ENCODE measurements around the gene OPTC.
"Not testable (repeated sequence)": the region's sequence is repeated elsewhere in the genome, so short reads cannot be mapped to it uniquely, and the experiment has no call there.

Gene OPTC

GRCh38 chr1:203465948-203466347, 28.0 kb upstream of the OPTC start:
- no peak for DNase-seq (ENCODE audit: low read depth)

DNA sequence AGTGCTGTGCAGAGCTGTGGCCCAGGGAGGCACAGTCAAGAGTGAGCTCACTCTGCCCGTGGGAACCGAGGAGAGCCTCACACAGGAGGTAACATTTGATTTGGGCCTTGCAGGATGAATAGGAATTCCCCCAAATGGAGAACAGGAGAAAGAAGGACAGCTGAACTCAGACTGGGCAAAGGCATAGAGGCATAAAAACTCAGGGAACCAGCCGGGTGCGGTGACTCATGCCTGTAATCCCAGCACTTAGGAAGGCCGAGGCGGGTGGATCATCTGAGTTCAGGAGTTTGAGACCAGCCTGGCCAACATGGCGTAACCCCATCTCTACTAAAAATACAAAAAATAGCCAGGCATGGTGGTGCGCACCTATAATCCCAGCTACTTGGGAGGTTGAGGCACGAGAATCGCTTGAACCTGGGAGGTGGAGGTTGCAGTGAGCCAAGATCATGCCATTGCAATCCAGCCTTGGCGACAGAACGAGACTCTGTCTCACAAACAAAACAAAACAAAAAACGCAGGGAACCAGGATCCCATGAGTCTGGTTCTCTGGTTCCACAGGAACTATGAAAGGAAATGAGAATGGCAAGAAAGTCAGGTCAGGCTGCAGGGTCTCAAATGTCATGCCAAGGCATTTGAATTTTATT, 26.9 kb upstream of the OPTC start:
- not testable (repeated sequence) for DNase-seq (ENCODE audit: low read depth)

DNA sequence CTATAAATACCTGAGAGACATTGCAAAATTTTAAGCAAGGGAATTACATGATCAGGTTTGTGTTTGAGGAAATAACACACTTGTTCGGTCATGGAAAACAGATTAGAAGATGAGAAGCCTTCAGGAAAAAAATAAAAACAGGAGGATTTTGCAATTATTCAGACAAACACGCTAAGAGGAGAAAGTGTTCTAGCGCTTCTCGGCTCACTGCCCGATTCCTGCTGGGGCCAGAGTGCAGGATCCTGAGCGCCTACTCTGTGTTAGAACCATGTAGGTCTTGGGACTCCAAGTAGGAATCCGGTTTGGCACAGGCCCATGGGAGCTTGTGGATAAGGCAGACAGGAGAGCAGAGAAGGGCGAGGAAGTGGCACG, 26.4 kb upstream of the OPTC start:
- DNase-seq (ENCODE audit: low read depth) = no peak

DNA sequence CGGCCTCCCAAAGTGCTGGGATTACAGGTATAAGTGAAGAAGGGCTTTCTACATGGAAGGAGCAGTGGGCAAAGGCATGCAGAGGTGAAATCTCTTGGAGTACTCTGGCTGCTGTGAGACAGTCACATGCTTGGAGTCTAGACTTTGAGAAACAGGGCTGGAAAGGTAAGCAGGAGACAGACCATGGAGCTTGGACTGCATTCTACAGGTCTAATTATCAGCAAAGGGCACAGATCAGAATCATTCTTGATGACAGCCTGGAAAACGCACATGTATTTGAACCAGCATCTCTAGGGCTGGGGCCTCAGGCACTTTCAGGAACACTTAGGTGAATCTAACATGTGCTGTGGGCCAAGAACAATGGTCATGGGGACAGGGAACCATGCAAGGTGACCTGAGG, 25.6 kb upstream of the OPTC start:
- no peak for DNase-seq (ENCODE audit: low read depth)

GRCh38 chr1:203470240-203470639, 23.7 kb upstream of the OPTC start:
- DNase-seq (ENCODE audit: low read depth) = no peak

DNA sequence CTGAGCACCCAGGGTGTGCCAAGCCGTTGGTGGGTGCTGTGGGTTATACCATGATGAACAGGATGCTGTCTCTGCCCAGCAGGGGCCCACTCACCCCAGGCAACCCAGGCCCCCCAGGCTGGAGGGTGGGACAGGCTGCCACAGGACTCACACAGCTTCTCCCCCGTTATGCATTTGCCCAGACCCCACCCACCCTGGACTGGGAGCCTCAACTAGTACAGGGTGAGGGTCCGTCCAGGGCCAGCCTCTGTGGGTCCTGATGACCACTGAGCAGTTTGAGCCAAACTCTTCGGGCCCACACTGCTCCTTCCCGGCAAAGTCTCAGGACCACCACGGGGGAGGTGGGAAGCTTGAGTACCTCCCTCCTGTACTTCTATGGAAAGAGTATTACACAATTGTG, 22.1 kb upstream of the OPTC start:
- no peak for DNase-seq (ENCODE audit: low read depth)

DNA sequence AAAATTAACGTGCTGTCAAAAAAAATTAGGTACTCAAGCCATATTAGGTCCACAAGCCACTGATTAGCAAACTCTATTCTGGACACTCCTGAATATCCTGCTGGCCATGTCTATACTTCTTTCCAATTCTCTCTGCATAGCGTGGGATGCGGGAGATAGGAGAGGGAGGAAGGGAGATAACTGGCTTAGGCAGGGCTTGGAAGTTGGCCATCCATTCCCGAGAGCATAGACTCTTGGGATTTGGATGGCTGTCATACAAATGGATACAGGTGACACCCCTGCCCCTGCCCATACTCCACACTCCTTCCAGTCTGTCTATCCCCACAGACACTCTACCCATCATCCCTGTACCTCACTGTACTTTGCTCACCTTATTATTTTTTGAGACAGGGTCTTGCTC, 20.7 kb upstream of the OPTC start:
- DNase-seq (ENCODE audit: low read depth) = no peak

- no peak for DNase-seq (ENCODE audit: low read depth)
Observed at GRCh38 chr1:203473781-203474305, 20.1 kb upstream of the OPTC start.

DNA sequence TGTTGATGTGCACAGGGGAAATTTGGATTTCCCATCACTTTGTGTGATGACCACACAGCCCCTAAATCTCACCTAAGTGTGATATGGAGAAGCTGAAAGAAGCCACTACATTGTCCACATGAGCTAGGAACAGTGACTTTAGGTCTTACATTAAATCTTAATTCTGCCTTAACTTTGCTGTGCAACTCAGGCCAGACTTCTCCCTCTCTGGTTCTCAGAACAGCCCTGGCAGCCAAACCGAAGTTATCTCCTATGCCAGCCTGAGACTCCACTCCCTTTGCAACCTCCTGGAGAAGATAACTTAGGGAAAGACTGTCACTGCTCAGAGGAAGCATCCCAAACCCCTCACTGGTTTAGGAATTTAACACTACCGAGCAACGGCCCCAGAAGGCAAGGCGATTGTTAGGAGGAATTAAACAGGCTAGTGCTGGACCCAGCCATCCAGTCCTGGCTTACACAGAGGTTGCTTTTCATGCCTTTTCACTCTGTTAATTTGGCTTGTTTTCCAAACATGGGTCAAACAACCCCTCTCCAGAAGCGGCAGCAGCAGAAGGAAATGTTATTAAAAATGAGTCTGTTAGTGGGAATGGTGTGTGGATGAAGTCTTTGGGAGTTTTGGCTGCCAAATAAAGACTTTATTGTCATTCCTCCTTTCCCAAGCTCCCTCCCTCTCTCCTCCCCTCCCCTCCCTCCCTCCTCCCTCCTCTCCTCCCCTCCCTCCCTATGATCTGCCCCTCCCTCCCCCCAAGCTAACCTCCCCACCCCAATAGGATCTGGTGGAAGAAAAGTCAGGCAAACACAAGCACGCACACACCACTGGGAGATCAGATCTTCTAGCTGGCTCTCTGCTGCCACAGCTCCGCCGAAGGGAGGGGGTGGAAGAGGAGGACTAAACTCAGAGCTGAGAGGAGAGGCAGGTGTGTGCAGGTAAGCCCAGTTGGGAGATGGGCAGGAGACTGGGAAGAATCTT, 18.7 kb upstream of the OPTC start, which contains the start of gene PRELP:
TSS of gene PRELP (plus strand) at position 795 of the 970 bp plus-strand sequence. CDS start 7,379 bp downstream, outside the sequence.
- DNase-seq (ENCODE audit: low read depth) = no peak

- DNase-seq (ENCODE audit: low read depth) = no peak
Observed at GRCh38 chr1:203476216-203476814, 17.6 kb upstream of the OPTC start.

DNA sequence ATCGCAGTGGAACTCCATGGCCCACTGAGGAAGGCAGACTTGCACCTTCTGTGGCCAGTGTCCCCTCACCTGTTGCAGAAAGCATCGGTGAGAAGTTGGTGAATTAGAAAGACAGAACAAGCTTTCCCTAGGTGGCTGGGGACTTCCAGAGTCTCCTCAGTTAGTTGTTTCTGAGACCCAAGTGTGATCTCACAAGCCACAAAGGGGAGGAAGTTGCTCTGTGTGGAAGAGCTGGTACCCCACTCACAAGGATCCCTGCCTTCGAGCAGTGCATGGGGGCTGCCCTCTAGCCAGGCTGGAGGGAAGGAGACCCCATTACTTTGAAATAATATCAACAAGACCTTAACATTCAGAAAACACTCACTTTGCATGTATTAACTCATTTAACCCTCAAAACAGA, 16.2 kb upstream of the OPTC start:
- DNase-seq (ENCODE audit: low read depth) = no peak

DNA sequence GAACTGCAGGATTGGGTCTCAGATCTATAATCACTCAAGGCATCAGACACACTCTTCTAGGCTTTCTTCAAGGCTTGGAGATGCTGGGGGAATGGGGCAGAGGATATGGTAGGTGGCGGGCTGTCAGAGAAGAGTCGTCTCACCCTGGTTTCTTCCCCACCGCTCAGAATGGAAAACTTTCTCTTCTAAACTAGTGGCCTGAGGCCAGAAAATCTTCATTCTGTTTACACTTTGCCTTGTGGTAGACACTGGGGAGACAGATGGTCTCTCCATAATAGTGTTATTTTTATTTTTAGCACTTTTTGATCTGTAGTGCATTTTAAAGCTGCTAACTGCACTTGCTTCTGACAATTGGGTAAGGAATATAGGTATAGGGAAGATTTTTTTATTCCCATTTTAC, 15.7 kb upstream of the OPTC start:
- DNase-seq (ENCODE audit: low read depth) = no peak

GRCh38 chr1:203478986-203479385, 15.0 kb upstream of the OPTC start:
- DNase-seq (ENCODE audit: low read depth) = no peak

DNA sequence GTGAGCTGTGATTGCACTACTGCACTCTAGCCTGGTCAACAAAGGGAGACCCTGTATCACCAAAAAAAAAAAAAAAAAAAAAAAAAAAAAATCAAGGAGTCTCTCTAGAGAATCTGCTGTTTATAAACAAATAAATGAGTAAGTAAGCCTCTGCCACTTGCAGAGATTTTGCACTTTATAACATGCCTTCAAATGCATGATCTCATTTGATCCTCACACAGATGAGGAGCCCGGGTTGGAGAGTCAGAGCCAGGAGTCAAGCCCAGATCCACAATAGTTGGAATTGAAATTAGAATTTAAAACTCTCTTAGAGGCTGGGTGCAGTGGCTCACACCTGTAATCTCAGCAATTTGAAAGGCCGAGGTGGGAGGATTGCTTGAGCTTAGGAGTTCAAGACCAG, 14.3 kb upstream of the OPTC start:
- DNase-seq (ENCODE audit: low read depth) = no peak

- no peak for DNase-seq (ENCODE audit: low read depth)
Observed at GRCh38 chr1:203480084-203480483, 13.9 kb upstream of the OPTC start.

GRCh38 chr1:203480525-203481084, 13.3 kb upstream of the OPTC start:
- DNase-seq (ENCODE audit: low read depth) = no peak

GRCh38 chr1:203481196-203481595, 12.8 kb upstream of the OPTC start:
- no peak for DNase-seq (ENCODE audit: low read depth)

GRCh38 chr1:203486618-203487370, 7.2 kb upstream of the OPTC start:
- DNase-seq (ENCODE audit: low read depth) = no peak

GRCh38 chr1:203488539-203488938, 5.4 kb upstream of the OPTC start:
- no peak for DNase-seq (ENCODE audit: low read depth)

GRCh38 chr1:203490607-203491006, 3.3 kb upstream of the OPTC start:
- DNase-seq (ENCODE audit: low read depth) = no peak

- DNase-seq (ENCODE audit: low read depth) = no peak
Observed at GRCh38 chr1:203491664-203492063, 2.3 kb upstream of the OPTC start.
